HG03378 (cell line): ENCODE results near the gene SEMA3F.

ENCODE experiments used
- ATAC-seq: cut with Tn5 transposase; IDR thresholded peaks from one replicate; pipeline ENCODE4 v1.9.1; 2021; ENCODE audit warnings: mild to moderate bottlenecking, moderate library complexity; ENCODE audit not compliant: unreplicated experiment

Gene SEMA3F

DNA sequence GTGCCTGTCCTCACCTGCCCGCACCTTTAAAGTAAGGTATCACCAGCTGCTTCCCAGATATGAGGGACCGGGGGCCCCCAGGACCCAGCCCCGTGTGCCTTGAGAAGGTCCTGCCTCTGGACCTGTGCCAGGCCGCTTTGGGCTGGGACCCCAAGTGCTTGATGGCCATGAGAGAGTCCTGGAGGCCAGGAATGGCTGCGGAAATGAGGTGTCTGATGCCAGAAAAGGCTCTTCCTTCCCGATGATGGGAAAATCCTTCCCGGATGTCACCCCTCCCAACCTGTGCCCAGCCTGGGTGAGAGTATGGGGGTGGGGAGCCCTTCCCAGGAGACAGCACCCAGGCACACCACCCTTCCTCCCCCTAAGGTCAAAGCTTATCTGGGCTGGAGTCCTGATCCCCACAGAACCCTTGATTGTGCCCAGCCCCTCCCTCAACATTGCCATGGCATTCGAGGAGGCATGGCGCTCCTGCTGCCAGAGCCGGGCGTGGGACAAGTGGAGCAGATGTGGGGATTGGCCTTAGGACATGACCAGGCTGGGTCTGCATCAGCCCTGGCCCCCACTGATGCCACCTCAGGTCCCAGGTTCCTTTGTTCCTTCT lies 14.2 kb downstream of the SEMA3F start:
- ATAC-seq, result no peak

DNA sequence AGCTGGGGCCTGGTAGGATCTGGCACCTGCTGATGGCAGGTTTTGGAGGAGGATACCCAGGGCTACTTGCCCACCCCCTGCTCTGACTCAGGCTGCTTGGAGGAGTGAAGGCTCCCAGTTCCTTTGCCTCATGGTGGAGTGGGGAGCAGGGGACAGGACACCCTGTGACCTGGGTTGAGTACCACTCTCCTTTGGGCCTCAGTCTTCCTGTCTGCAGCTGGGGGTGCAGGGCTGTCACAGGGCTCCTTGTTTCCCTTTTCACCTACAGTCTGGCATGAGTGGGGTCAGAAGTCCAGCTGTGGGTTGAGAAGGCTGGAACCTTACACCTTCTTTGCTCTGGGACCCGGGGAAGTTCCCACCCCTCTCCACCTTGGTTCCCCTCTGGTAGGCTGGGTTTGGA lies 14.7 kb downstream of the SEMA3F start:
- no peak for ATAC-seq

DNA sequence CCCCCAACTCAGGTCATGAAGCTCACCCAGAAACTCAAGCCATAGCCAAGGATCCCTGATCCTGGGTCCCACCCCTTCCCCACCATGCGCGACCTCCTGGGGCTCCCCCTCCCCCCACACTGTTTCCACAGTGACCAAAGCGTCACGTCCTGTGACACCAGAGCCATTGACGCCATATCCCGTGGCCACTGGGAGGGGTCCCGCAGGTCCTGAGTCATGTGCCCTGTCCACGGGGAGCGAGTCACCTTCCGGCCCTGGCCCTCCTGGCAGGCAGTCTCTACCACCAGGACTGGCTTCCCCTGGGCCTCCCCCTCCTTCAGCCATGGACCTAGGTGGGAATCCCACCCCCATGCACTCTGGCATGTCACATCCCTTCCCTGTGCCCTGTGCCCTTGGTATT lies 15.6 kb downstream of the SEMA3F start:
- ATAC-seq, result no peak

DNA sequence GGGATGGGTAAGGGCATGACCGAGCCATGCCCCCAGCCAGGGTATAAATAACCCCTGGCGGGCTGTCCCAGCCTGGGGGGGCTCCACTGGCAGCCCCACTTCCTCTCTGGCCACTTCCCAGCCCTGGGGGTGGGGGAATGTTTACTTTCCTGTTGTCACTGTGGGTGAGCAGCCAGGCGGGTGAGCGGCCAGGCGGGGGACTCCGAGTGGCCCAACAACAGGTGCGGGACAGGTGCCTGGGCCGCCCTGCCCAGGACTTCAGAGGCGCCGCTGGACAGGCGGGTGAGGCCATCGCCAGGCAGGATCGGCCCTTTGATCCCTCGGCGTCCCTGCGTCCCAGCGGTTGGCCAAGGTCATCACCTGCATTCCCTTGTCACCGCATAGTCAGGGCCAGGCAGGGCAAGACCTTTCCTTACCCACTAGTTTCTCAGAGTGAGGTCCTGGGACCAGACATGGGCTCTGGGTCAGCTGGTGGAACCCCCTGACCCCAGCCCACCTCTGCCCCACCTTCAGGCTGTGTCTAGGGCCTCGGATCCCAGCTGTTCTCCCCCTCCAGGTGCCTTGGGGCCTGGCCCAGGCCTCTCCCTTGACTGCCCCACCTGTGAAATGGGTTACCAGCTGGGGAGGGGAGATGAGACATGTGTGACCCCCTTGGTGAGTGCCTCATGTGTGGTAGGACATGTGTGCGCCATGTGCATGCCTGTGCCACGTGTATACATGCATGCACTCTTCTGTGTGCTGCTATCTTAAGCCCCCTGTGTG lies 16.6 kb downstream of the SEMA3F start:
- no peak for ATAC-seq

DNA sequence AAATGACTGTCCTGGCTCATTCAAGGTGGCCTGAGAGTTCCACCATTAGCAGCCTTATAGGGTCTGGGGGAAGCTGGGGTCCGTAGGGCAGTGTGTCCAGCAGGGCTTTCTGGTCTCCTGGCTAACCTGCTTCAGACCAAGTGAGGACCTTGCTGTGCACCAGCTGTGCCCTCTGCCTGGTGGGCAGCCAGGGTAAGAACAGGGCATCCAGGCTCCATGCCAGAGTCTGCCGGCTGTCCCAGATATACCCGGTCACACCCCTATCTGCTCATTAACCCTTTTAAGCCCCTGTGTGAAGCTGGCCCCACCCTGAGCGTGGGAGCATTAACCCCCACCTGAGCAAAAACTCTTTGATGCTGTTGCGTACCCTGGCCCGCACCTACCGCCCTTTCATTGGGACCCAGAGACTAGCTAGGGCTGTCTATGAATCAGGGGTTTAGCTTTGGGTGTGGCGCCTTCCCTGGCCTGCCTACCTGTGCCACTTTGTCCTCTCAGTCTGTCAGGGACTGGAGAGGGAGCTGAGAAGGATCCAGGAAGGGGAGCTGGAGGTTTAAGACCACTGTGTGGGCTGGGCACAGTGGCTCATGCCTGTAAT lies 17.6 kb downstream of the SEMA3F start:
- ATAC-seq, result no peak

DNA sequence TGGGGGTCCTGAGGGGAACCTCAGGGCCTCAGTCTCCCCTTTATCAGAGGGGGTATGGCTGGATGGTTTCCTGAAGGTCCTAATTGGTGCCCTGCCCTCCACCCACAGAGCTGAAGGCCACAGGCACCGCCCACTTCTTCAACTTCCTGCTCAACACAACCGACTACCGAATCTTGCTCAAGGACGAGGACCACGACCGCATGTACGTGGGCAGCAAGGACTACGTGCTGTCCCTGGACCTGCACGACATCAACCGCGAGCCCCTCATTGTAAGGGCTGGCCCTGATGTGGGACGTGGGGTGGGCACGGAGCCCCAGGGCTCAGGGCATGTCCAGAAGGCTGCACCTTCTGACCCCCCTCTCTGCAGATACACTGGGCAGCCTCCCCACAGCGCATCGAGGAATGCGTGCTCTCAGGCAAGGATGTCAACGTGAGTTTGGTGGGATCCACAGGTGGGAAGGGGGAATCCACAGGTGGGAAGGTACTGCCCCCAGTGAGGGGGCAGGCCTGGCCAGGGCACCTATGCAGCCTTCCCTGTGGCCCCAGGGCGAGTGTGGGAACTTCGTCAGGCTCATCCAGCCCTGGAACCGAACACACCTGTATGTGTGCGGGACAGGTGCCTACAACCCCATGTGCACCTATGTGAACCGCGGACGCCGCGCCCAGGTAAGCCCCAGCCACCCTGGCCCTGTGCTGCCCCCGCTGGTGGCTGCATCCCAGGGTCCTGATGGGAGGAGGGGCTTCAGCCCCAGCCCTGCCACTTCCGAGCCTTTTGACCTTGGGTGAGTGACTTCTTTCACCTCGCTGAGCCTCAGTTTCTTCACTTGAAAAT lies 18.8 kb downstream of the SEMA3F start:
- no peak for ATAC-seq

DNA sequence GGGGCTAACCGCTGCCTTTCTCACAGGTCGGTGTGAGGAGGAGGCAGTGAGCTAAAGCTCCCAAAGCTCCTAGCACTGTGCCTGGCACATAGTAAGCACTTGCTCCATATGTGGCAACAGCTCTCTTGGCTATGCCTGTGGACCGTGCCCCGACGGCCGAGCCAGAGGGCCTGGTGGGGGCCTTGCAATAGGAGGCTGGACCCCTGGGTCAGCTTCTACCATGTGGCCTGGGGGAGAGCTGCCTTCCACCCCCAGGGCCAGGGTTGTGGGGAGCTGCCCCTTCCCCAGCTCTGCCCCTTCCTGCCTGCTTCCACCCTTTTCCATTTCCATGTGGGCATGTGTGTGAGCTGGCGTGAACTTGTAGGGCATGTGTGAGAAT lies 19.4 kb downstream of the SEMA3F start:
- ATAC-seq, result no peak

DNA sequence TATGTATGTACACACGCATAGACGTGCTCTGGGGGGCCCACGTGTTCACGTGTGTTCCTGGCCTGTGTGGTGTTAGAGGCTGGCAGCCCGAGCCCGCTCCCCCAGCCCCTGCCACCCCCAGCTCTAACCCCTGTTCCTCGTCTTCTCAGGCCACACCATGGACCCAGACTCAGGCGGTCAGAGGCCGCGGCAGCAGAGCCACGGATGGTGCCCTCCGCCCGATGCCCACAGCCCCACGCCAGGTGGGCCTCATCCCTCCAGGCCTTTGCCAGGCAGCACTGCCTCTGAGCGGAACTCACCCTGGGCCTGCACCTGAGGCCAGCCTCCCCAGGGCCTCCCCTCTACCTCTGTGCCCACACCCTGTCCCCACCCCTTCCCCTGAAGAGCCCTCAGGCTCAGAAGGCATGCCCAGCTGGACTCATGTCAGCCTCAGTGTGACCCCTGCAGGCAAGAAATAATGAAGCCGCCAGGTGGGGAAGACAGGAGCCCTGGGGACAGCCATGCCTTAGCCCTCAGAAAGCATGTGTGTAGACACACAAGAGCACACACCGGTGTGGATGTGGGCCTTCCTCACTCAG lies 19.9 kb downstream of the SEMA3F start:
- ATAC-seq, result no peak

DNA sequence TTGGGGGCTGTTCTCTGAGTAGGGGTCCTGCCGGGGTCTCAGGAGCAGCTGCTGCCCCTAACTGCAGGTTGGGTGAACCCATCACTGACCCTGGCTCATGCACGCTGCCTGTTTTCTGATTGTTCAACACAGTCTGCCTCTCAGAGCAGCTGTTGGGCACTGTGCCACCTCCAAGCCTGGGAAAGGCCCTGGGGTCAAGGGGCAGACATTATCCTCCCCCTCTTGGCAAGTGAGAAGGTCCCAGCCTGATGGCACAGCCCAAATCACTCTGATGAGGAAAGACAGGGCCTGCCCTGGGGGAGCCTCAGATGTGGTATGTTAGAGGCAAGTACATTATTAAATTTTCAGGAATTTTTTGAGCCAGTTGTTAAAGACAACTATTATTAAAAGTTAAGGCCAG lies 22.2 kb downstream of the SEMA3F start:
- ATAC-seq, result no peak

DNA sequence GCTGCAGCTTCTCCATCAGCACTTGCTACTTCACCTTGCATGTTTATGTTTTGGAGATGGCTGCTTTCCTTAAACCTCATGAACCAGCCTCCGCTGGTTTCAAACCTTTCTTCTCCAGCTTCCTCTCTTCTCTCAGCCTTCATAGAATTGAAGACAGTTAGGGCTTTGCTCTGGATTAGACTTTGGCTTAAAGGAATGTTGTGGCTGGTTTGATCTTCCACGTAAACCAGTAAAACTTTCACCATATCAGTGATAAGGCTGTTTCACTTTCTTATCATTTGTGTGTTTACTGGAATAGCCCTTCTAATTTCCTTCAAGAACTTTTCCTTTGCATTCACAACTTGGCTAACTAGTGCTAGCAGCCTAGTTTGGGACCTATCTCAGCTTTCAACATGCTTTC lies 24.6 kb downstream of the SEMA3F start:
- no peak for ATAC-seq

DNA sequence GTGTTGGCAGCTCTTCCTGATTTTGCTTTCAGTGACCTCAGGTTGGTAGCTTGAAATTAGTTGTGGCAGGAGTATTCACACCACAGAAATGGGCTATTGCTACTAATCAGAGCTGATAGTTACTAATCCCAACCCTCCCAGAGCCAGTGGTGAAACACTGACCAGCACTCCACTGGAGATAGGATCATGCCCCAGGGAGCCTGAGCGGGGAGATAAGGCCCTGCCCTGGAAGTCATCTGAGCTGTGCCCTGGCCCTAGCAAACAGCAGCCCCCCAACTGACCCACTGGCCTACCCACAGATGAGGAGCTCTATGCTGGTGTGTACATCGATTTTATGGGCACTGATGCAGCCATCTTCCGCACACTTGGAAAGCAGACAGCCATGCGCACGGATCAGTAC lies 26.9 kb downstream of the SEMA3F start:
- no peak for ATAC-seq

DNA sequence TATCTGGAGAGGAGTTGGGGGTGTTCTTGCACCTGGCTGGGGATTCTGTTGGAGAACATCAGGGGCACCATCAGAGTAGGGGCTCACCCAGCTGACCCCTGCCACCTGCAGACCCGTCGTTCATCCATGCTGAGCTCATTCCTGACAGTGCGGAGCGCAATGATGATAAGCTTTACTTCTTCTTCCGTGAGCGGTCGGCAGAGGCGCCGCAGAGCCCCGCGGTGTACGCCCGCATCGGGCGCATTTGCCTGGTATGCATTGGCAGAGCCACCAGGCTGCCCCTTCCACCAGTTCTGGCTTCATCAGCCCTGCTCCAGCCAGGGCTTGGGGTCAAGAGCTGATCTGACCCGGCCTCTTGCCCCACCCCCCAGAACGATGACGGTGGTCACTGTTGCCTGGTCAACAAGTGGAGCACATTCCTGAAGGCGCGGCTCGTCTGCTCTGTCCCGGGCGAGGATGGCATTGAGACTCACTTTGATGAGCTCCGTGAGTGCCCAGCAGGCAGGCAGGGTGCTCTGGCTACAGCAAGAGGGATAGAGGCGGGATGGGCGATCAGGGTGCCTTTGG lies 27.5 kb downstream of the SEMA3F start:
- ATAC-seq, result no peak

DNA sequence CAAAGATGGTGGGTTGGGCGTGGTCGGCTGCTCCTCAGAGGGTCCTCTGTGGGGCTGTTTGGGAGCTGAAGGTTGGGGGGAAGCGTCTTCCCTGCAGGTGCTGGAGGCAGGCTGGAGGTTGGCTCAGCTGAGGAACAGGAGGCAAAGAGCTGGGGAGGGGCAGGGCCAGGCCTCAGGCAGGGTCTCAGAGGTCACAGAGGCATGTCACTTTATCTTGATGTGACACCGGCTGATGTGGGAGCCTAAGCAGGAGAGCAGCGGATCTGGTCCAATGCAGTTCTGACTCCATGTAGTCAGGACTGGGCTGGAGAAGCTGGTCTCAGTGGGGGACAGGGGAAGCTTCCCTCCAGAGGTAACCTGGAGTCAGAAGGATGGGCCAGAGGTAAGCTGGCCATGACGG lies 28.6 kb downstream of the SEMA3F start:
- ATAC-seq, result no peak

DNA sequence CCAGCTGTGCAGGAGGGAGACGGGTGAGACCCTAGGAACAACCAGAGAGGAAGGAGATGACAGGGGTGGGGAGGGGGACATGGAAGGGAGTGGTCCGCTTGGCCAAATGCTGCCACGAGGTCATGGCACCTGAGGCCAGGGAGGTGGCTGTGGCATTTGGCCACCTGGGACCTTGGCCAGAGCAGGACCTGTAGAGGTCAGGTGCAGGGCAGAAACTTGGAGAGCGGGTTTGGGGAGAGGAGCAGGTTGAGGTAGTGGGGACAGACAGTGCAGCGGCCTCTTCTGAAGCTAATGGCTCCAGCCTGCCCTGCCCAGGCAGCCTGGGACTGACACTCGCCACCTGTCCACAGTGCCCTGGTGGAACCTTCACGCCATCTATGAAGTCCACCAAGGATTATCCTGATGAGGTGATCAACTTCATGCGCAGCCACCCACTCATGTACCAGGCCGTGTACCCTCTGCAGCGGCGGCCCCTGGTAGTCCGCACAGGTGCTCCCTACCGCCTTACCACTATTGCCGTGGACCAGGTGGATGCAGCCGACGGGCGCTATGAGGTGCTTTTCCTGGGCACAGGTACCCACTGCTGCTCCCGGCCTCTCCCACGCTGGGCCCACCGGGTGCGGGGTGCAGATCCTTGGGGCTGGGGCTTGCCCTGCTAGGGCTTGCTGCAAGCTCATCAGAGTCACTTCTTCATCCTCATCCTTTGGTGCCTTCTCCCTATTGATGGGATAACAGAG lies 29.3 kb downstream of the SEMA3F start:
- no peak for ATAC-seq

DNA sequence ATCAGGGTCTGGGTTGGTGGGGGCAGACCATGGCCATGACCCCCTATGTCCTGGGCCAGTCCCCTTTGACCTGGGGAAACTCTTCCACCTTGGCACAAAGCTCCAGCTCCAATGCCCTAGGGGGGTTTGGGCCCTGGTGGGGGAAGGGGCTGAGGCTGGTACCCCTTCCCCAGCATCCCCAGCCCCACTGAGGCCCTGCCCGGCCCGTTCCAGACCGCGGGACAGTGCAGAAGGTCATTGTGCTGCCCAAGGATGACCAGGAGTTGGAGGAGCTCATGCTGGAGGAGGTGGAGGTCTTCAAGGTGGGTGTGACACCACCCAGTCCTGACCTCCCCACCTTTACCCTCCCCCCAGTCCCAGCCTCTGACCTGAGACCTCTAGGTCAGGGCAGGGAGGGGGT lies 30.1 kb downstream of the SEMA3F start:
- ATAC-seq, result no peak

DNA sequence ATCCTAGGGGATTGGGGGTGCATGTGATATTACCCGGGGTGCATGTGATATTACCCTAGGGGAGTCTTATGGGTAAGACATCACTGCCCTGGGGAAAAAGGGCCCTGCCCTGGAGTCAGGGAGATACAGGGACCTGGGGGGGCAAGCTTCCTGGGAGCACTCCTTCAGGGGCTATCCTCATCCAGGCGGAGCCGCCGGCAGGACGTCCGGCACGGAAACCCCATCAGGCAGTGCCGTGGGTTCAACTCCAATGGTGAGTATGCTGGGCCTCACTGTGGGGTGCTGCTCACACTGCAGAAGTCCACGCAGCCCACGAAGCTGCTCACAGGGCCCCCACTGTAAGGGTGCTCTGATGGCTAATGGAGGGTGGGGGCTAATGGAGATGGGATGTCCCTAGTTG lies 31.0 kb downstream of the SEMA3F start:
- no peak for ATAC-seq

DNA sequence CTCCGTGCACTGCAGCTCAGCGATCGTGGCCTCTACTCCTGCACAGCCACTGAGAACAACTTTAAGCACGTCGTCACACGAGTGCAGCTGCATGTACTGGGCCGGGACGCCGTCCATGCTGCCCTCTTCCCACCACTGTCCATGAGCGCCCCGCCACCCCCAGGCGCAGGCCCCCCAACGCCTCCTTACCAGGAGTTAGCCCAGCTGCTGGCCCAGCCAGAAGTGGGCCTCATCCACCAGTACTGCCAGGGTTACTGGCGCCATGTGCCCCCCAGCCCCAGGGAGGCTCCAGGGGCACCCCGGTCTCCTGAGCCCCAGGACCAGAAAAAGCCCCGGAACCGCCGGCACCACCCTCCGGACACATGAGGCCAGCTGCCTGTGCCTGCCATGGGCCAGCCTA lies 32.6 kb downstream of the SEMA3F start:
- ATAC-seq, result no peak

DNA sequence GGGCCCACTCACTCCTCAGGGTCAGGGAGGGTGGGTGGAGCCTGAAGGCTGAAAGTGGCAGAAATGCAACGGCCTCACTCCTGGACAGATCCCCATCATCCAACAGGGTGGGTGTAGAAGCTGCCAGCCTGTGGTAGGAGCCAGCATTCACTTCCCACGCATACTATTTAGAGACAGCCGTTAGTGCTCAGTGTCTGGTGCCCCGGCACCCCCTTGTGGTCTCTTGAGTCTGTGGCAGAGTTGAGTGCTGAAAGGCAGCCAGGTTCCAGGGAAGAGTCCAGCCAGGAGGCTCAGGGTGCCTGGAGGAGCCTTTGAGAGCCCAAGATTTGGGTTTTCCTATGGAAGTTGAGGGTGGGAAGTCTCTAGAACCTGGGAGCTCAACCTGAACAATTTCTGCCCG lies 34.1 kb downstream of the SEMA3F start:
- ATAC-seq, result no peak

DNA sequence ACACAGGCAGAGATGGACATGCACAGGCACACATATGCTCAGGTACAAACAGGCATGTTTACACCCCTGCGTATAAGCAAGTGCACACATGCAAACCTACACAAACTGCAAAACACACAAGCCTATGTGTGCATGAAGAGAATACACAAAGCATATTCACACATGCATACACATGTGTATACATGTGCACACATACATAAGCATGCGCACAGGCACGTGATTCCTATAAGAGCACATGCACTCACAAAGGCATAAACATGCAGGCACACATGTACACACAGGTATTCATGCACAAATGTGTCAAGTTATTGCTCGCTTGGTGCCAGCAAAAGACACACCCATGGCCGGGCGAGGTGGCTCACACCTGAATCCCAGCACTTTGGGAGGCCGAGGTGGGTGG lies 34.9 kb downstream of the SEMA3F start:
- ATAC-seq, result no peak

DNA sequence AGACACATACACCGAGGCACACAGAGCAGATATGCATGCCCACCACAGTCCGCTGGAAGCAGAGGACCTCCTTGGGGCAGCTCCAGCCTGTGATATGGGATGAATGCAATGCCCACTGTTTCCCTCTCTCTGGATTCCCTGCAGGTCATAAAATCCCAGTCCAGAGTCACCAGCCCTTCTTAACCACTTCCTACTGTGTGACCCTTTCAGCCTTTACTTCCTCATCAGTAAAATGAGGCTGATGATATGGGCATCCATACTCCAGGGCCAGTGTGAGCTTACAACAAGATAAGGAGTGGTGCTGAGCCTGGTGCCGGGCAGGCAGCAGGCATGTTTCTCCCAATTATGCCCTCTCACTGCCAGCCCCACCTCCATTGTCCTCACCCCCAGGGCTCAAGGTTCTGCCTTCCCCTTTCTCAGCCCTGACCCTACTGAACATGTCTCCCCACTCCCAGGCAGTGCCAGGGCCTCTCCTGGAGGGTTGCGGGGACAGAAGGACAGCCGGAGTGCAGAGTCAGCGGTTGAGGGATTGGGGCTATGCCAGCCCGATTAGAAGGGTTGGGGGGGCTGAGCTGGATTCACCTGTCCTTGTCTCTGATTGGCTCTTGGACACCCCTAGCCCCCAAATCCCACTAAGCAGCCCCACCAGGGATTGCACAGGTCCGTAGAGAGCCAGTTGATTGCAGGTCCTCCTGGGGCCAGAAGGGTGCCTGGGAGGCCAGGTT lies 36.0 kb downstream of the SEMA3F start, which contains the start of gene GNAT1:
Gene GNAT1 (plus strand): TSS at position 675 of the 725 bp plus-strand sequence. CDS start 116 bp downstream, outside the sequence.
- ATAC-seq, result no peak
